Esophagus (tissue), 2 donors: ENCODE data around the gene S100Z. TPM values are rescaled to one million over a fixed set of nuclear protein-coding genes. Genes with fewer than 3 reads are reported as not detected.
A peak's percentile ranks its signal among the peaks of the same experiment; 100 is the strongest.
"Not testable (repeated sequence)": the region's sequence is repeated elsewhere in the genome, so short reads cannot be mapped to it uniquely, and the experiment has no call there.

Experiments
- H3K27ac ChIP-seq, 2 donors: one replicate each; pipeline ENCODE4 v1.5.1; 2013; ENCODE audit warnings: low read depth in 2 of 2, mild to moderate bottlenecking in 2 of 2, inconsistent platforms in 1 of 2, low read length in 1 of 2, moderate library complexity in 1 of 2
- H3K27me3 ChIP-seq, 2 donors: one replicate each; pipeline ENCODE4 v1.6.1; 2013; ENCODE audit warnings: low read length in 2 of 2, control low read depth in 1 of 2, mild to moderate bottlenecking in 1 of 2; ENCODE audit not compliant: insufficient read depth in 2 of 2, control insufficient read depth in 1 of 2
- H3K36me3 ChIP-seq, 2 donors: one replicate each; pipeline ENCODE4 v1.6.1; 2013; ENCODE audit warnings: low read length in 1 of 2; ENCODE audit not compliant: control insufficient read depth in 2 of 2, insufficient read depth in 2 of 2
- H3K4me1 ChIP-seq, 2 donors: one replicate each; pipeline ENCODE4 v1.6.1; 2013; ENCODE audit warnings: low read length in 1 of 2; ENCODE audit not compliant: control insufficient read depth in 2 of 2, insufficient read depth in 2 of 2
- H3K4me3 ChIP-seq, 2 donors: one replicate each; pipeline ENCODE4 v1.5.1; 2013; ENCODE audit warnings: low read length in 2 of 2, mild to moderate bottlenecking in 2 of 2, low read depth in 1 of 2, moderate library complexity in 1 of 2
- H3K9me3 ChIP-seq, 2 donors: one replicate each; pipeline ENCODE4 v1.6.1; 2013; ENCODE audit warnings: mild to moderate bottlenecking in 2 of 2, low read depth in 1 of 2, low read length in 1 of 2, moderate library complexity in 1 of 2; ENCODE audit not compliant: control insufficient read depth in 2 of 2, insufficient read depth in 1 of 2
- WGBS, 2 donors: extraction: QIAGEN DNeasy Blood & Tissue Kit; methylation state at CpG; one replicate each; pipeline ENCODE4 v1.1.7; 2013; 5-methylcytosine and 5-hydroxymethylcytosine counted together
- polyA plus RNA-seq, 2 donors: library from polyadenylated mRNA; stranded (reverse); fragments of 200-250 nt; gene quantifications; one replicate each; pipeline ENCODE4 v1.2.3, GENCODE V29; 2013
- donor health status: healthy with polysubstance abuse.
- donor health status: Bipolar disorder and iron deficiency.

S100Z gene
- polyA plus RNA-seq, 2 donors, result 0.02 TPM; not detected in 1

GRCh38 chr5:76908166-76908565, 58.4 kb downstream of the S100Z start:
- Histone ChIP-seq H3K27me3 (no peaks in the 10 kb centered on the region), H3K36me3 (no peaks in the 10 kb centered on the region), H3K9me3 (no peaks in the 10 kb centered on the region), H3K4me1 (no peaks in the 10 kb centered on the region), H3K27ac (no peak overlapping the region), H3K4me3 (no peak overlapping the region)
- WGBS, 2 donors, result 88 to 90% methylated on average over 7 of the region's 7 CpGs

- H3K4me1 ChIP-seq, H3K27me3 ChIP-seq, H3K27ac ChIP-seq, H3K9me3 ChIP-seq, H3K36me3 ChIP-seq, H3K4me3 ChIP-seq: not testable (repeated sequence)
- WGBS, 2 donors, result 76 to 87% methylated on average over 9 of the region's 9 CpGs
Measured at GRCh38 chr5:76910344-76910933, 60.6 kb downstream of the S100Z start.

GRCh38 chr5:76914671-76915070, 64.9 kb downstream of the S100Z start:
- not testable (repeated sequence) for H3K4me3 ChIP-seq, H3K36me3 ChIP-seq, H3K27me3 ChIP-seq, H3K4me1 ChIP-seq, H3K9me3 ChIP-seq, H3K27ac ChIP-seq
- WGBS, 2 donors, result 86 to 87% methylated on average over 14 of the region's 14 CpGs

GRCh38 chr5:76918539-76918938, 68.7 kb downstream of the S100Z start:
- WGBS, 2 donors, result 72 to 73% methylated on average over 3 of the region's 3 CpGs
- peaks cover 0 to 3% of the 10 kb centered on the region in 2 donors for H3K9me3 ChIP-seq
- H3K36me3 ChIP-seq, result no peaks in the 10 kb centered on the region
- no peak overlapping the region for H3K4me3 ChIP-seq
- no peak overlapping the region for H3K27ac ChIP-seq
- H3K27me3 ChIP-seq, result no peaks in the 10 kb centered on the region
- H3K4me1 ChIP-seq, result no peaks in the 10 kb centered on the region

- no peak overlapping the region for H3K27ac ChIP-seq
- no peak overlapping the region for H3K4me3 ChIP-seq
- no peaks in the 10 kb centered on the region for H3K27me3 ChIP-seq
- WGBS, 2 donors, result 73 to 74% methylated on average over 4 of the region's 4 CpGs
- H3K36me3 ChIP-seq, result no peaks in the 10 kb centered on the region
- H3K4me1 ChIP-seq, result no peaks in the 10 kb centered on the region
- H3K9me3 ChIP-seq, result no peaks in the 10 kb centered on the region
Measured at GRCh38 chr5:76920491-76920890, 70.7 kb downstream of the S100Z start.

DNA sequence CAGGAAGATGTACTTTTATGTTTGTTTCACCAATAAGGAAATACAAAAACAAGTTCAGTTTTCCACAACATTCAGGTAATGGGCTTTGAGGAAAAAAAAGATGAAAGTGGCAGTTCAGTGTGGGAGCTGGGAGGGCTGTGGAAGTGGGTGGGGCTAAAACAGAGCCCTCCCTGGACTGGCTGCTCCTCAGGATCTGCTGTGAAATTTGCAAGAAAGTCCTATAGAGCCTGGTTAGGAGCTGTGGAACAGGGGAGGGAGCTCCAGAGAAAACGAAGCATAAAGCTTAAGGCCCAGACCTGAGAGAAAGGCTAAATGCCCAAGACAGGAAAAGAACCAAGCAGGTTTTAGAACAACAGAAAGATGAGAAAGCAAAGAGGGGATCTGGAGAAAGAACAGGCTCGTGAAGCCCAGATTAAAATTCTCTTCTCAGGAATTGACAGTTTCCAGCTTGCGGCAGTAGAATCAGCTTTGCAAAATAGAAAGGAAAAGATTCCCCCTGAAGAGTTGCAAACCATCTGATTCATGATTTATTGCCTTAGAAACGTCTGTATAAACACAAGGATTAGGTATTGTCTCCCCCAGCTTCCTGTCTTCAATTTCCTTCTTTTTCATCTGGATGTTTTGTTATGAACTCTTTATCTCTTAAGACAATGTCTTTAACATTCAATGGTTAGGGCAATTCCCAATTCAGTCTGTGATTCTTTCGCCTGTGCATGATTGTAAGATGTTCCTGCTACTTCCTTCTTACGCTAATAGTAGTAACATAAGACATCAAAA, 76.7 kb downstream of the S100Z start:
- no peaks in the 10 kb centered on the region for H3K4me1 ChIP-seq
- 48 to 50% methylated on average over 6 of the region's 6 CpGs for WGBS, 2 donors
- H3K36me3 ChIP-seq, result no peaks in the 10 kb centered on the region
- H3K27ac ChIP-seq, result no peak overlapping the region
- H3K27me3 ChIP-seq, result no peaks in the 10 kb centered on the region
- H3K9me3 ChIP-seq, result no peaks in the 10 kb centered on the region
- H3K4me3 ChIP-seq, result no peak overlapping the region

- H3K9me3 ChIP-seq, result no peaks in the 10 kb centered on the region
- H3K4me1 ChIP-seq, result no peaks in the 10 kb centered on the region
- no peaks in the 10 kb centered on the region for H3K27me3 ChIP-seq
- no peaks in the 10 kb centered on the region for H3K36me3 ChIP-seq
- no peak overlapping the region for H3K4me3 ChIP-seq
- 64 to 65% methylated on average over 4 of the region's 4 CpGs for WGBS, 2 donors
- no peak overlapping the region for H3K27ac ChIP-seq
Measured at GRCh38 chr5:76927961-76928360, 78.1 kb downstream of the S100Z start.

- 68 to 73% methylated on average over 4 of the region's 4 CpGs for WGBS, 2 donors
- no peaks in the 10 kb centered on the region for H3K9me3 ChIP-seq
- no peak overlapping the region for H3K27ac ChIP-seq
- no peak overlapping the region for H3K4me3 ChIP-seq
- H3K36me3 ChIP-seq, result no peaks in the 10 kb centered on the region
- no peaks in the 10 kb centered on the region for H3K27me3 ChIP-seq
- H3K4me1 ChIP-seq, result no peaks in the 10 kb centered on the region
Measured at GRCh38 chr5:76930083-76930482, 80.3 kb downstream of the S100Z start.

DNA sequence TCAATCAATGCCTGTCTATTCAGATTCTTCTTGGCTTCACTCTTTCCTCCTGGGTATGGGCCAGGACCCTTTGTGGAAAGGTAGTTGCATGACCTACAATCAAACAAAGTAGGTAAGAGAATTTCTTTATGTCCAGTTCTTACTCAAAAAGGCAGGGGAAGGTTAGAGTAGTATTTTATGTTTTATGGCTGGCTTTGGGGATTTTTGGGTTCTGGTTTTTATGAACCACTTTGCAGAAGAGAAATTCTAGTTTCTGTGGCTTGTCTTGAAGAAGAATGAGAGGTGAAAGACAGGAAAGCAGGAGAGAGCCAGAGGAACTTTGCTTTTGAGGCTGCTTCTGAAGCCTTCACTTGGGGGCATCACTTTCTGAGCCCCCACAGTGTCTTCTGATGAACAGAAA, 88.4 kb downstream of the S100Z start:
- Histone ChIP-seq H3K4me1 (no peaks in the 10 kb centered on the region), H3K27me3 (no peaks in the 10 kb centered on the region), H3K4me3 (no peak overlapping the region), H3K27ac (no peak overlapping the region), H3K36me3 (no peaks in the 10 kb centered on the region), H3K9me3 (no peaks in the 10 kb centered on the region)

DNA sequence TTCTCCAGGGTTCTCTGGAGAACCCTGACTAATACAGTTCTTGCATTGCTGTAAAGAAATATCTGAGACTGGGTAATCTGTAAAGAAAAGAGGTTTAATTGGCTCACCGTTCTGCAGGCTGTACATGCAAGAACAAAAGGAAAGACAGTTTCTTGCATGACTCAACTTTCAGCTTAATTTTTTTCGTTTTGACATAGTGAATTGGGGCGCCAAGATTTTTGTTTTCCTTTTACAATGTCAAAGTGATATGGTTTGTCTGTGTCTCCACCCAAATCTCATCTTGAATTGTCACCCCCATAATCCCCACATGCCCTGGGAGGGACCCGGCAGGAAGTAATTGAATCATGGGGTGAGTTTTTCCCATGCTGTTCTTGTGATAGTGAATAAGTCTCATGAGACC, 91.2 kb downstream of the S100Z start:
- 47 to 69% methylated on average over 4 of the region's 4 CpGs for WGBS, 2 donors
- no peaks in the 10 kb centered on the region for H3K4me1 ChIP-seq
- H3K4me3 ChIP-seq, result no peak overlapping the region
- H3K36me3 ChIP-seq, result no peaks in the 10 kb centered on the region
- no peaks in the 10 kb centered on the region for H3K27me3 ChIP-seq
- peak overlapping the region in 1 of 2 donors; percentile 40 for H3K27ac ChIP-seq
- no peaks in the 10 kb centered on the region for H3K9me3 ChIP-seq
